ENCODE measurements around the gene CEBPE.

CEBPE gene

GRCh38 chr14:23089498-23090253, 29.4 kb downstream of the CEBPE start:
- ChIA-PET CTCF (interaction anchor here (0.8 to 6.3 kb wide), 9 partner anchors 9 to 290 kb away, joined by 3 to 50 read pairs (median 5); no protein-coding TSS in a partner anchor), POLR2A (no interaction called here)
- no peak for DNase-seq (ENCODE audit: extremely low spot score)
- TF ChIP-seq, protein P1, sequence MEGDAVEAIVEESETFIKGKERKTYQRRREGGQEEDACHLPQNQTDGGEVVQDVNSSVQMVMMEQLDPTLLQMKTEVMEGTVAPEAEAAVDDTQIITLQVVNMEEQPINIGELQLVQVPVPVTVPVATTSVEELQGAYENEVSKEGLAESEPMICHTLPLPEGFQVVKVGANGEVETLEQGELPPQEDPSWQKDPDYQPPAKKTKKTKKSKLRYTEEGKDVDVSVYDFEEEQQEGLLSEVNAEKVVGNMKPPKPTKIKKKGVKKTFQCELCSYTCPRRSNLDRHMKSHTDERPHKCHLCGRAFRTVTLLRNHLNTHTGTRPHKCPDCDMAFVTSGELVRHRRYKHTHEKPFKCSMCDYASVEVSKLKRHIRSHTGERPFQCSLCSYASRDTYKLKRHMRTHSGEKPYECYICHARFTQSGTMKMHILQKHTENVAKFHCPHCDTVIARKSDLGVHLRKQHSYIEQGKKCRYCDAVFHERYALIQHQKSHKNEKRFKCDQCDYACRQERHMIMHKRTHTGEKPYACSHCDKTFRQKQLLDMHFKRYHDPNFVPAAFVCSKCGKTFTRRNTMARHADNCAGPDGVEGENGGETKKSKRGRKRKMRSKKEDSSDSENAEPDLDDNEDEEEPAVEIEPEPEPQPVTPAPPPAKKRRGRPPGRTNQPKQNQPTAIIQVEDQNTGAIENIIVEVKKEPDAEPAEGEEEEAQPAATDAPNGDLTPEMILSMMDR (IDR thresholded peaks at IDR 0.05; ENCODE audit: control extremely low read depth, extremely low read depth, low read depth, missing control alignments) = no peak

DNA sequence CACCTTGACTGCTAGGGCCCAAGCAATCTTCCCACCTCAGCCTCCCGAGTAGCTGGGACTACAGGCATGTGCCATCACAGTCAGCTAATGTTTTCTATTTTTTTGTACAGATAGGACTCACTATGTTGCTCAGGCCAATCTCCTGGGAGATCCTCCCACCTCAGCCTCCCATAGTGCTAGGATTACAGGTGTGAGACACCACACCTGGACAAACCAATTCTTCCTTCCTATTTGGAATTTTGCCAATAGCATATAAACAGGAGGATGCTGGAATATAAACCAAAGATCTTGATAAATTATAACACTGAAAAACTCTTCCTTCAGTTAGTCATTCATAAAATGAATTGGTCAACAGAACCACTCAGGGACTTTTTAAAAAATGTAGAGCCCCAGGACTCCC, 32.5 kb downstream of the CEBPE start:
- POLR2A ChIA-PET = no interaction called here
- DNase-seq (ENCODE audit: extremely low spot score) = no peak
- CTCF ChIA-PET = interaction anchor here (1.0 to 2.0 kb wide), 6 partner anchors 8 to 20 kb away, joined by 3 to 9 read pairs (median 6); partner anchors contain the start of genes ACIN1 and C14orf119
- TF ChIP-seq, protein P1 (IDR thresholded peaks at IDR 0.05; ENCODE audit: control extremely low read depth, extremely low read depth, low read depth, missing control alignments) = no peak

- ChIA-PET CTCF (interaction anchor here (1.0 to 2.0 kb wide), 6 partner anchors 8 to 19 kb away, joined by 3 to 9 read pairs (median 6); partner anchors contain the start of genes ACIN1 and C14orf119), POLR2A (no interaction called here)
- TF ChIP-seq, protein P1 (IDR thresholded peaks at IDR 0.05; ENCODE audit: control extremely low read depth, extremely low read depth, low read depth, missing control alignments) = no peak
- DNase-seq (ENCODE audit: extremely low spot score) = no peak
Observed at GRCh38 chr14:23085458-23085857, 33.6 kb downstream of the CEBPE start.

GRCh38 chr14:23080474-23080873, 38.6 kb downstream of the CEBPE start:
- POLR2A ChIA-PET = interaction anchor here (1.3 kb wide), 1 partner anchor 15 kb away, joined by 3 read pairs; the partner anchor contains the start of gene C14orf119
- no peak for DNase-seq (ENCODE audit: extremely low spot score)
- TF ChIP-seq, protein P1 (IDR thresholded peaks at IDR 0.05; ENCODE audit: control extremely low read depth, extremely low read depth, low read depth, missing control alignments) = no peak
- CTCF ChIA-PET = interaction anchor here (1.0 to 8.1 kb wide), 5 partner anchors 9 to 23 kb away, joined by 3 to 79 read pairs (median 5); partner anchors contain the start of genes ACIN1 and CDH24

GRCh38 chr14:23079716-23080115, 39.3 kb downstream of the CEBPE start:
- CTCF ChIA-PET = interaction anchor here (1.1 to 8.1 kb wide), 5 partner anchors 10 to 22 kb away, joined by 4 to 79 read pairs (median 8); partner anchors contain the start of genes ACIN1 and CDH24
- POLR2A ChIA-PET = interaction anchor here (1.3 kb wide), 1 partner anchor 16 kb away, joined by 3 read pairs; the partner anchor contains the start of gene C14orf119
- TF ChIP-seq, protein P1 (IDR thresholded peaks at IDR 0.05; ENCODE audit: control extremely low read depth, extremely low read depth, low read depth, missing control alignments) = no peak
- DNase-seq (ENCODE audit: extremely low spot score) = no peak

GRCh38 chr14:23078692-23079116, 40.4 kb downstream of the CEBPE start:
- ChIA-PET POLR2A (no interaction called here), CTCF (interaction anchor here (2.1 to 8.1 kb wide), 9 partner anchors 10 to 96 kb away, joined by 7 to 79 read pairs (median 25); partner anchors contain the start of genes ACIN1, AJUBA, C14orf119 and CDH24)
- DNase-seq (ENCODE audit: extremely low spot score) = no peak
- TF ChIP-seq, protein P1 (IDR thresholded peaks at IDR 0.05; ENCODE audit: control extremely low read depth, extremely low read depth, low read depth, missing control alignments) = no peak

Data from GM10248 (cell line).